ENCODE results near the gene GGT6. TPM values are rescaled to one million over a fixed set of nuclear protein-coding genes. Genes with fewer than 3 reads are reported as not detected.

GGT6 gene
- total and polyA plus RNA-seq, 3 donors from 2014 or later, result 2.5 to 5.9 (median 3.8) TPM

DNA sequence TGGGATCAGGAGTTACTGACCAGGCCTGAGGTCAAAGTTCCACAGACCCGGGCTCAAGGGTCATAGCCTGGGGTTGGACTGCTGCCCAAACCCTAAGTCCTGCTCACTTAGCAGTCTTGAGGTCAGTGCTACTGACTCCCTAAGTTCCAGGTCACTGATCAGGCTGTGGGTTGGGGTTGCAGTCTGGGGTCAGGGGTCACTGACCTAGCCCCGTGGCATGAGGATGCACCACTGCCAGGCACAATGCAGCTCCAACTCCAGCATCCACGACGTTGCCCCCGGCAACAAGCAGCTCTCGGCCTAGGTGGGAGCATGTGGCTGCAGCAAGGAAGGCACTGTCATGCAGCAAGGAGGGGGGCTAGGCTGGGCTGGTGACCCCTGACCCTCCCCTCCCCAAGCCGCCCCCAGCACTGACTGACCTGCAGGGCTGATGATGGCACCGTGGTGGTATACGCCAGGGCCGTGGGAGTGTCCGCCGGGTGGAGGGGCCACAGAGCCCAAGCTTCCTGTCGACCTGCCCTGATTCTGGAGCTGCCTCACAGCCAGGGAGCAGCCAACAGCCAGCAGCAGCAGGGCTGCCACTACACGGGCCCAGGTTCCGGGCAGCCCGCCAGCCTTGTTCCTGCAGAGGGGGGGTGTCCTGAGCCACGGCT is 1.1 kb downstream of the GGT6 start:
- Histone ChIP-seq H3K36me3 (ENCODE audit: low read depth, missing control alignments) (no peaks in the 10 kb centered on the region), H3K27me3 (no peaks in the 10 kb centered on the region), H3K4me1 (peaks cover 24% of the 10 kb centered on the region), H3K9me3 (no peaks in the 10 kb centered on the region), H3K4me3 (no peak overlapping the region), H3K27ac (no peak overlapping the region)
- no peak for DNase-seq
- WGBS, 2 donors, result 55 to 90% methylated on average over 2 to 17 of the region's 17 CpGs
- intact Hi-C loops (cut with DNase I; ENCODE audit: low total_unique reads), result no loop called here
- no peak for TF ChIP-seq POLR2A (IDR thresholded peaks at IDR 0.05)
- TF ChIP-seq, protein P1, sequence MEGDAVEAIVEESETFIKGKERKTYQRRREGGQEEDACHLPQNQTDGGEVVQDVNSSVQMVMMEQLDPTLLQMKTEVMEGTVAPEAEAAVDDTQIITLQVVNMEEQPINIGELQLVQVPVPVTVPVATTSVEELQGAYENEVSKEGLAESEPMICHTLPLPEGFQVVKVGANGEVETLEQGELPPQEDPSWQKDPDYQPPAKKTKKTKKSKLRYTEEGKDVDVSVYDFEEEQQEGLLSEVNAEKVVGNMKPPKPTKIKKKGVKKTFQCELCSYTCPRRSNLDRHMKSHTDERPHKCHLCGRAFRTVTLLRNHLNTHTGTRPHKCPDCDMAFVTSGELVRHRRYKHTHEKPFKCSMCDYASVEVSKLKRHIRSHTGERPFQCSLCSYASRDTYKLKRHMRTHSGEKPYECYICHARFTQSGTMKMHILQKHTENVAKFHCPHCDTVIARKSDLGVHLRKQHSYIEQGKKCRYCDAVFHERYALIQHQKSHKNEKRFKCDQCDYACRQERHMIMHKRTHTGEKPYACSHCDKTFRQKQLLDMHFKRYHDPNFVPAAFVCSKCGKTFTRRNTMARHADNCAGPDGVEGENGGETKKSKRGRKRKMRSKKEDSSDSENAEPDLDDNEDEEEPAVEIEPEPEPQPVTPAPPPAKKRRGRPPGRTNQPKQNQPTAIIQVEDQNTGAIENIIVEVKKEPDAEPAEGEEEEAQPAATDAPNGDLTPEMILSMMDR (IDR thresholded peaks at IDR 0.05), result no peak

DNA sequence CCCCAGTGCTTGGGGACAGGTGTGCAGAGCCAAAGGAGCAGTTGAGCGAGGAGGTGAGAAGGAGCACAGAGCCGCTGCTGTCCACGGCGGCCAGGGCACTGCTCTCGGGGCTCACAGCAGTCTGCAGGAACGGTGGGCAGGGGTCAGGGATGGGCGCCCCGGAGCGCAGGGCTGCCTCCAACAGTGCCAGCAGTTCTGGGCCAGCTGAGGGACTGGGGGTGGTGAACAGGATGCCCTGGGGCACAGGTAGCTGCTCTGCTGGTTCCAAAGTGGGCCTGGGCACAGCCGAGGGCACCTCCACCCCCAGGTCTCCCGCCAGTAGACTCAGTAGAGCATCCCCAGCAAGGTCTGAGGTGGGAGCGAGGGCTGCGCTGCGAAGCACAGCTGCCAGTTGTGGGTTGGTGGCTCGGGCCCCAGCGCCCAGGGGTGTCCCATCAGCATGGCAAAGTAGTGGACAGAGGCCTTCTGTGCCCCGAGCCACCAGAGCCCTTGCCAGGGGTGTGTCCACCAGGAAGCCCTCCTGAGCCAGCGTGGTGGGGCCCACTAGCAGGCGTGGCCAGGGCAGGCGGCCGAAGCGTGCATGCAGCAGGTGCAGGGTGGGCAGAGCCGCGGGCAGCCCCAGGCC is 1.9 kb downstream of the GGT6 start:
- Histone ChIP-seq H3K27ac (no peak overlapping the region), H3K27me3 (no peaks in the 10 kb centered on the region), H3K36me3 (ENCODE audit: low read depth, missing control alignments) (no peaks in the 10 kb centered on the region), H3K4me1 (peaks cover 29% of the 10 kb centered on the region), H3K9me3 (no peaks in the 10 kb centered on the region), H3K4me3 (no peak overlapping the region)
- intact Hi-C loops (cut with DNase I; ENCODE audit: low total_unique reads), result no loop called here
- 75 to 92% methylated on average over 4 to 24 of the region's 24 CpGs for WGBS, 2 donors
- no peak for DNase-seq
- TF ChIP-seq POLR2A (IDR thresholded peaks at IDR 0.05), result no peak
- TF ChIP-seq, protein P1 (IDR thresholded peaks at IDR 0.05), result no peak

DNA sequence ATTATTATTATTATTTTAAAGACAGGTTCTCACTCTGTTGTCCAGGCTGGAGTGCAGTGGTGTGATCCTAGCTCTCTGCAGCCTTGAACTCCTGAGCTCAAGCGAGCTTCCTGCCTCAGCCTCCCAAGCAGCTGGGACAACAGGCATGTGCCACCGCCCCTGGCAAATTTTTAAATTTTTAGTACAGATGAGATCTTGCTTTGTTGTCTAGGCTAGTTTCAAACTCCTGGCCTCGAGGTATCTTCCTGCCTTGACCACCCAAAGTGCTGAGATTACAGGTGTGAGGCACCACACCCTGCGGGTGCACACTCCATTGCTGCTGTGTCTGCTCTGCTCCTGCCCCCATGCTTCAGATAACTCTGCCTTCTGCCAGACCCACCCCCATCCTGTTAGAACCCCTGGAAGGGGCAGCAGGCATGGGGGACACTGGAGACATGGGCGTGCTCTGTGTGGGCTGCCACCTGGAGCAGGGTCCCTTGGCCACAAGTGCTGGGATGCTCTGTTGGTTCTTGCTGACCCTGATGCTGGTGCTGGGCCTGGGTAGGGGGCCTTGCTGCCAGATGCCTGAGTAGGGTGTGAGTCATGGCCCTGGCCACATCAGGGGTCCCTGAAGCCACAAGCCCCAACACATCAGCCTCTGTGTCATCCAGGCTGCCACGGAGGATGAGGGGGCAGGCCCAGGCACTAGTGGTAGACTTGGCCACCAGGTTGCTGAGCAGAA is 2.6 kb downstream of the GGT6 start:
- Histone ChIP-seq H3K4me1 (peaks cover 29% of the 10 kb centered on the region), H3K27ac (no peak overlapping the region), H3K27me3 (no peaks in the 10 kb centered on the region), H3K36me3 (ENCODE audit: low read depth, missing control alignments) (no peaks in the 10 kb centered on the region), H3K4me3 (no peak overlapping the region), H3K9me3 (no peaks in the 10 kb centered on the region)
- intact Hi-C loops (cut with DNase I; ENCODE audit: low total_unique reads), result no loop called here
- no peak for DNase-seq
- TF ChIP-seq, protein P1 (IDR thresholded peaks at IDR 0.05), result no peak
- TF ChIP-seq POLR2A (IDR thresholded peaks at IDR 0.05), result no peak
- WGBS, 2 donors, result 87 to 94% methylated on average over 4 to 6 of the region's 6 CpGs

DNA sequence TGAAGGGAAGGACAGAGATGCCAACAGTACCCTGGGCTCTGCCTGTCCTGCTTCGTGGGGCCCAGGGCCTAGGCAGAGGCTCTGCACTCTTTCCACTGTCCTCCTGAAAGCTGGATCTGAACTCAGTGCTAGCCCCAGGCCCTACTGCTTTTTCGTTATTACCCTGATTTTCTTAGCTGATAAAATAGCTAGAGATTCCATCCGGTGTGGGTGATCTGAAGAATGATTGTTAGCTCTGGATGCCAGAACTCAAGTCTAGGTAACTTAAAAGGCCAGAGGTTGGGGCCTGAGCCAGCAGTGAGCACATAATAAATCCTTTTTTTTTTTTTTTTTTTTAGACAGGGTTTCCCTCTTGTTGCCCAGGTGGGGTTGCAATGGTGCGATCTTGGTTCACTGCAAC is 3.4 kb downstream of the GGT6 start:
- DNase-seq, result no peak

More for the DNA sequence above, 3.4 kb downstream of the GGT6 start:
- no peaks in the 10 kb centered on the region for H3K9me3 ChIP-seq
- no peak overlapping the region for H3K27ac ChIP-seq
- H3K4me1 ChIP-seq, result peaks cover 29% of the 10 kb centered on the region
- intact Hi-C loops (cut with DNase I; ENCODE audit: low total_unique reads), result no loop called here
- no peaks in the 10 kb centered on the region for H3K36me3 ChIP-seq (ENCODE audit: low read depth, missing control alignments)
- no peak overlapping the region for H3K4me3 ChIP-seq
- TF ChIP-seq, protein P1 (IDR thresholded peaks at IDR 0.05), result no peak
- TF ChIP-seq POLR2A (IDR thresholded peaks at IDR 0.05), result no peak
- H3K27me3 ChIP-seq, result no peaks in the 10 kb centered on the region
- 78 to 82% methylated on average over 4 of the region's 4 CpGs for WGBS, 2 donors
